T-helper 1 cell treated with Interleukin-12 subunit alpha and Interleukin-12 subunit beta and Interleukin-4 antibody, amounts not matched to agents 30 ng/mL and 1 ng/mL, for 36 hours (primary cell): ENCODE results near the gene ZGRF1. TPM values are rescaled to one million over a fixed set of nuclear protein-coding genes. Genes with fewer than 3 reads are reported as not detected.
"Not testable (repeated sequence)": the region's sequence is repeated elsewhere in the genome, so short reads cannot be mapped to it uniquely, and the experiment has no call there.

ENCODE experiments used
- intact Hi-C: fragments of 100-400 bp; cut with micrococcal nuclease; formaldehyde crosslinking; loops from one replicate; pipeline ENCODE4 v1.15.1; 2024
- total RNA-seq: library from RNA; stranded (reverse); gene quantifications from 2 replicates; pipeline ENCODE4 v1.2.3, GENCODE V29; 2022

ZGRF1 gene
- total RNA-seq, 1 donor from 2014 or later: 29.5 TPM

DNA sequence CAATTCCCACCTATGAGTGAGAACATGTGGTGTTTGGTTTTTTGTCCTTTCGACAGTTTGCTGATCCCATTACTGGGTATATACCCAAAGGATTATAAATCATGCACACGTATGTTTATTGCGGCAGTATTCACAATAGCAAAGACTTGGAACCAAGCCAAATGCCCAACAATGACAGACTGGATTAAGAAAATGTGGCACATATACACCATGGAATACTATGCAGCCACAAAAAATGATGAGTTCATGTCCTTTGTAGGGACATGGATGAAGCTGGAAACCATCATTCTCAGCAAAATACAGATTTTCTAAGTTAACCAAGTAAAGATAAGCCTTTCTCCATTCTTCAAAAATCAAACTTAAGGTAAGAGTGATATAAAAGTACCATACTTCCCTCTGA, 82.4 kb downstream of the ZGRF1 start:
- intact Hi-C loops: not testable (repeated sequence)

DNA sequence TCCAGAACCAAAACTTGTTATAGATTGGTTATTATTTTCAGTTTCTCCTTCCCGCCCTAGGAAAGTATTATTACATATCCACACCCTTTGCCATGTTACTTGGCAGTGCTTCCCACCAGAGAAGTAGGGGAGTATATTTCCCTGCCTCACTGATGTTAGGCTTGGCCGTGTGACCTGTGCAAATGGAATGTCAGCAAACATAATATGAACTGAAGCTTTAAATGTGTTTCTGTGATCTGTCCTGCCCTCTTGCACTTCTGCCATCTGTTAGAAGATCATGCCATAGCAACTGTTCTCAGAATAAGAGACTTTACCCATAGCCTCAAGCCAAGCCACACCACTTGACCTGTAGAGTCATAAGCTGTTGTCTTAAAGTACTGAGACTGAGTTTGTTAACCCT, 84.0 kb downstream of the ZGRF1 start:
- intact Hi-C loops: no loop called here

DNA sequence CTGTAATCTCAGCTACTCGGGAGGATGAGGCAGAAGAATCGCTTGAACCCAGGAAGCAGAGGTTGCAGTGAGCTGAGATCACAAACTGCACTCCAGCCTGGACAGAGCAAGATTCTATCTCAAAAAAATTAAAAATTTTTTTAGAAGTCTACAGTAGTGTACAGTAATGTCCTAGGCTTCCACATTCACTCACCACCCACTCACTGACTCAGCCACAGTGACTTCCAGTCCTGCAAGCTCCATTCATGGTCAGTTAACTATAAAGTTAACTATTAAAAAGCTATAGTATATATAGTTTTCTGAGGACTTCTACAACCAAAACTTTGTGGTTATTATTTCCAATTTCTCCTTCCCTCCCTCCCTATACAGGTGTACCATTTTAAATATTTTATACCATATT, 86.0 kb downstream of the ZGRF1 start:
- intact Hi-C loops: no loop called here

DNA sequence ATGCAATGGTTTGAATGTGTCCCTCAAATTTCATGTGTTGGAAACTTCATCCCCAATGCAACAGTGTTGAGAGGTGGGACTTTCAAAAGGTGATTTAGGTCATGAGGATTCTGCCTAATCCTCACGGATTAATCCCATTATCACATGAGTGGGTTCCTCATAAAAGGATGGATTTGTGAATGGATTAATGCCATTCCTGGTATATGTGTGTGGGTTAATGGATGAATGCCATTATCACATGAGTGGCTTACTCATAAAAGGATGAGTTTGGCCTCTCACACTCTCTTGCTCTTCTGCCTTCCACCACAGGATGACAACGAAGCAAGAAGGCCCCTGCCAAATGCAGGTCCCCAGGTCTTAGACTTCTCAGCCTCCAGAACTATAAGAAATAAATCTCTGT, 90.2 kb downstream of the ZGRF1 start:
- intact Hi-C loops: no loop called here

DNA sequence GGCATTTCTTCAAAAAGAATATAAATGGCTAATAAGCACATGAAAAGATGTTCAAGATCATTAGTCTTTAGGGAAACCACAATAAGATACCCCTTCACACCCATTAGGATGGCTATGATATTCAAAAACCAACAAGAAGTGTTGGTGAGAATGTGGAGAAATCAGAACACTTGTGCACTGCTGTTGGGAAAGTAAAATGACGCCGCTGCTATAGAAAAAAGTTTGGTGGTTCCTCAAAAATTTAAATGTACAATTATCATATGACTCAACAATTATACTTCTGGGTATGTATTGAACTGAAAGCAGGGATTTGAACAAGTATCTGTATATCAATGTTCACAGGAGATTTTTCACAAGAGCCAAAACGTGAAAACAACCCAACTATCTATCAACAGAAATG, 91.4 kb downstream of the ZGRF1 start:
- intact Hi-C loops: no loop called here

DNA sequence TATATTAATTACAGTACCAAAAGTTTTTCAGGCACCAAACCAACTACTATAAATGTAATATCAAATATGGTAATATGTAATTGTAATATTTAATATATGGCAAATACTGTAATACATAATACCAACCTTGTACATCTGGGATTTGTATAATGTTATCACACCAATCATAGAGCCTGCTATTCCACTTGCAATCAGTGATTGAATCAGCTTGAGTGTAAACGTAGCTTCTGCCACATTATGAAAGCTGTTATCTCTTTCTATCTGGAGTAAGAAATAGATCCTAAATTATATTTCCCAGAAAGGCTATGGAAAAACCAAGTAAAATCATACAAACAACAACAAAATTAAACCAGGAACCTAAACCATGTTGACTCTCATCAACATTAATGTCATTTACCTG, 96.0 kb downstream of the ZGRF1 start:
- intact Hi-C loops: no loop called here

DNA sequence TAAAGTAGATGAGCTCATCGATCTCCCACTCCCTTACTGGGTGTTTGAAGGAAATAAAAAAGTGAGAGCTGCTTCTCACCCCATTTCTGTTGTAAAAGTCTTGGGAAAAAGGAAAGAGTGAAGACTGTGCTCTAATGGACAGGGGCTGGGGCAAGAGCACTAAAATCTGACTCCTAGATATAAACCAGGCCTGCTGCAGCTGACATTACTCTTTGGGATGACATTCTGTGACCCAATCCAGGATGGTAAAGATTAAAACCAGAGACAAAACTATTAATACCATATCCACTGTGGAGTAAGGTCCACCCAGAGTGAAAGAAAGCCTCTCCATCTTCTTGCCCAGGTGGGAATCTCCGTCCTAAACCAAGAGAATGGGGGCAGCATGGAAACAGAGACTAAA, 100.6 kb downstream of the ZGRF1 start:
- intact Hi-C loops: no loop called here

DNA sequence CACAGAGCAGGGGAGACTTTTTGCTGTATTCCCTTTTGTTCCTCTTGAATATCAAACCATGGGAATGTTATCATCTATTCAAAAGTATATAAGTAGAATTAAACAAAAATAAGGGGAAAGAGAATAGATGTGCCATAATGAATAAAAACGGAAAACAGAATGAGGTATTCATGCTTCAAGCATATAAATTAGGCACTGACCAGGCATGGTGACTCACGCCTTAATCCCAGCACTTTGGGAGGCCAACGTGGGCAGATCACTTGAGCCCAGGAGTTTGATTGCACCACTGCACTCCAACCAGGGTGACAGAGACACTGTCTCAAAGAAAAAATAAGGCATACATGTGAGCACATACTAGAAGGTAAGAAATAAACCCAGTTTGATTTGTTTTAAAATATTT, 104.4 kb downstream of the ZGRF1 start:
- intact Hi-C loops: no loop called here

DNA sequence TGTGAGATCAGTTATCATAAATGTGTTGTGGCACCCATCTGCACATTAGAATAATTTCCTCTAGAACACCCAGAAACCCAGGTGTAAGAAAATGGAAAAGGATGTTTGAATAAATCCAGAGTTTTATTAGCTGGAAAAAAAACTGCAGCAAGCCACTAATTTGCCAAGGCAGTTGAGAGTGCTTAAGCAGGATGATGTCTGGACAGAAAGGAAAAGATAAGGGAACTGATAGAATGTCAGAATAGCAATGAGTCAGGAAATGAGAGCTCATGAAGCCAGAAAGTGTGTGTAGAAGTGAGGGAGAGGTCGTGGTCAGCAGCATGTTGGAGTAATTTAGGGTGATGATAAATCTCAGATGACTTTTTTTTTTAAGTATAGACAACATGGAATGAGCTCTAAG, 105.6 kb downstream of the ZGRF1 start:
- intact Hi-C loops: no loop called here

DNA sequence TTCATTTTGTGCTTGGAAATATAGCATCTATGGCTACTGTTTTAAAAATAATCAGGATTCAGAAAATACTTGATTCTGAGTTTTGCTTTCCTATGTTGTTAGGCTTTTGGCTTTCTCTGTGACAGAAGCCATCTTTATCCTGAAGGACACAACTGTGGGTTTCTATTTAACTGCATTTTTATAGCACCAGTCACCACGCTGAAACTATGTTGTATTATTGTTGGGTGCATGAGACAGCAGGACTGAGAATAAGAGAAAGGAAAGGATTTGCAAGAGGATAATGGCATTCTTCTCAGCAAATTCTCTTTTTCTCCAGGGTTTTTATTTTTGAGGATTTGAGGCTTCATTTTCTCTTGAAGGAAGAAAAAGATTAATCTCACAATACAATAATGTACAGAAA, 110.6 kb downstream of the ZGRF1 start:
- intact Hi-C loops: loop anchor here (10.0 kb wide), 1 partner anchor 1239 kb away; the partner anchor contains the start of gene CAMK2D

DNA sequence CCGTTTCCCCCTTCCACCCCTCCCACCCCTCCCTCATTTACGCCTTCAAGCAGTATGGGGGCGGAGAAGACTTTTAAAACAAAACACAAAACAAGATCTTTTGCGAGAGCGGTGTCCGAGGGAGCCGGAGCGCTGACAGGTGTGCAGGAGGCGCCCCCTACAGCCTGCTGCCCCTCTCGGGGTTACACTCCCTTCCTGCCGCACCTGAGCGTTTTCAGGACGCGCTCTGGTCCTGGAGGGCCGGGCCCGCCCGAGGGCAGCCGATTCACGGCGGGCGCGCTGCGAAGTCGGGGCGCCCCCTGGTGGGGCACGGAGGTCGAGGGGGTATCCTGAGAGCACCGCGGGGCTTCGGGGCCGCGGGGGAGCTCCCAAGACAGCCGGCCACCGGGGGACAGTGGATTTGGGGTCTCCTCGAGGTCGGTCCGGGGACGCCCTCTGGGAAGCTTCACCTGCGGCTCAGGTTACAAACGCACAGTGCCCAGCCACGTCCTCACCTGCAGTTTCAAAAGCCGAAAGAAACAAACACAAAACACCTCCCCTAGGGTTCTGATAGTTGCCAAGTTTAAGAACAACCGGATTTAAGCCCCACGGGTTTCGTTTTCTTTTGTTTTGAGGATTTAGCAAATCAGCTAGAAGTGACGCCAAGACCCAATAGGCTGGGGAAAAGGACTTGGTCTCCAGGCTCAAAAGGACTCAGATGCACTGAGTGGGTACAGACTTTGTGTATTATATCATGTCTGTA, 112.8 kb downstream of the ZGRF1 start:
- intact Hi-C loops: loop anchor here (1.0 to 10.0 kb wide), 15 partner anchors 9 to 1902 kb away; partner anchors contain the start of genes CAMK2D, LARP7, PITX2 and TIFA

DNA sequence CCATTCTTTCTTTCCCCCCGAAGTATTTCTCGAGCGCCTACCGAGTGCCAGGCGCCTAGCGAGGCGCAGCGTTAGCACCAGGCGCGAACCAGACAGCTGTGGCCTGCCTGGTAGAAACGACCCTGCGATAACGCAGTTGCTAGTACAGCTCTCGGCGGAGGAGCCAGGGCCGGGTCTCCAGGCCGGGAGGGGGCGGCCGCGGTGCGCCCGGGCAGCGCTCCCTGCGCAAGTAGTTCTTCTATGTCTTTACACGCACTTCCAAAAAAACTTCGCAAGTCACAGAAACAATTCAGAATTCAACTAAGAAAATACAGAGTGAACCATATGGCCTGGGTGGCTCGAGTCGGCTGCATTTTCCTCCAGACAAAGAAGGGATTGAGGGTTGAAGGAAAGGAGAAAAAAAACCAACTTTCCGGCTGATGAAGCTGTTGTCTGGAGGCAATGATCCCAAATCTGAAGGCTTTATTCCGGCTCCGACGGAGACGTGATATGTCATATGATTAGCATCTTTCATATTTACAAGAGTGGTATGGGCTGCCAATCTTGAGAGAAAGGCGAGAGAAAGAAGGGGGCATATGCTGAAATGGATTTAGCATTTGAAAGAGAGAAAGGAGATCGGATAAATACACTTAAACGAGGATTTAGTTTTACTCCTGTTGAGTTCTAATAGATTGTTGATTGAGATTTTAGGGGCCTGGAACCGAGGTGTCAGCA, 113.5 kb downstream of the ZGRF1 start:
- intact Hi-C loops: loop anchor here (1.0 to 10.0 kb wide), 13 partner anchors 8 to 1901 kb away; partner anchors contain the start of genes CAMK2D, LARP7, PITX2 and TIFA

DNA sequence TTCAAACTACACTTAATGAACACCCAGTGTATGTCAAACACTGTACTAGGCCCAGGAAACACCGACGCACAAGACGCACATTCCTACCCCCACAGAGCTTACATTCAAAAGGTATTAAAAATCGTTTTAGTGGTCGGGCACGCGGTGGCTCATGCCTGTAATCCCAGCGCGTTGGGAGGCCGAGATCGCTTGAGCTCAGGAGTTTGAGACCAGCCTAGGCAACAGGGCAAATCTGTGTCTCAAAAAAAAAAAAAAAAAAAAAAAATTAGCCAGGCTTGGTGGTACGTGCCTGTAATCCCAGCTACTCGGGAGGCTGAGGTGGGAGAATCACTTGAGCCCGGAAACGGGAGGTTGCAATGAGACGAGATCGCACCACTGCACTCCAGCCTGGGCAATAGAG, 114.3 kb downstream of the ZGRF1 start:
- intact Hi-C loops: loop anchor here (2.0 to 10.0 kb wide), 5 partner anchors 14 to 1900 kb away; partner anchors contain the start of genes CAMK2D, LARP7, PITX2 and ZGRF1

DNA sequence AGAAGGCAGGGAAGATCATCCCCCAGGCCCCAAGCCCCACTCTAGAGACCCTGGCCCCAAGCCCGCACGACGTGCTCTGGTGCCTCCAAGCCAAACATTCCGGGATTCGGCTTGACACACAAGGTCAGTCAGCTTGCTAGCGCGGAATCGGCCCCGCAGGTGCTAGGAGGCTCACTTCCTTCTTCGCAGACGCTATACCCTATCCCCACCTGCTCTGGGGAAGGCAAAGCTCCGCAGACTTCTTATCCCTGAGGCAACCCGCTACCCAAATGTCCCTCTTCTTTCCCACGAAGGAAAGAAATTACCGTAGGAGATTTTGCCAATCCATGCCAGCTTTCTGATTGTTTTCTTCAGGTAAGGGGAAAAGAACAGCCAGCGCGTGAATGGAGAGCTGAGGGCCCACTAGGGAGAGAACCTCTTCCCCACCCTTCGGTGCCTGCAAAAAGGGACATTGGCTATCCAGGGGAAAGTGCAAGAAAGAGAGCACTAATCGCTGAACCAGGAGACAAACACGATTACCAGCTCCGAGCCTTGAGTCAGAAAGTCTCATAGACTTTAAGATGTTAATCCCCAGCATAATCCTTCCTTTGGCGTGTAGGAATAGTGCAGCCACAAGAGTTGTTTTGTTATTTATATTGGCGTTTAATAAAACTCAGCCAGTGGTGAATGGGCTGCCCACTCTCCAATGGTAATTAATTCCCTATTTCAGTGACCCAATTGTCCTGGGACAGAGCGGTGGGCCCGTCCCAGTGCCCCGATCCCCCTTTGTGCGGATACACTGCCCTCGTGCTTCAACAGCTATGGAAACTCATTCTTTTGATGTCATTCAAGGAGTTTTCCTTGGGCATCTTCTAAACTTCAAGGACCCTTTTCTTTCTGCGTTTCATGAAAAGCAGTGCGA, 115.3 kb downstream of the ZGRF1 start:
- intact Hi-C loops: loop anchor here (2.0 to 10.0 kb wide), 5 partner anchors 13 to 1899 kb away; partner anchors contain the start of genes CAMK2D, LARP7, PITX2 and ZGRF1

DNA sequence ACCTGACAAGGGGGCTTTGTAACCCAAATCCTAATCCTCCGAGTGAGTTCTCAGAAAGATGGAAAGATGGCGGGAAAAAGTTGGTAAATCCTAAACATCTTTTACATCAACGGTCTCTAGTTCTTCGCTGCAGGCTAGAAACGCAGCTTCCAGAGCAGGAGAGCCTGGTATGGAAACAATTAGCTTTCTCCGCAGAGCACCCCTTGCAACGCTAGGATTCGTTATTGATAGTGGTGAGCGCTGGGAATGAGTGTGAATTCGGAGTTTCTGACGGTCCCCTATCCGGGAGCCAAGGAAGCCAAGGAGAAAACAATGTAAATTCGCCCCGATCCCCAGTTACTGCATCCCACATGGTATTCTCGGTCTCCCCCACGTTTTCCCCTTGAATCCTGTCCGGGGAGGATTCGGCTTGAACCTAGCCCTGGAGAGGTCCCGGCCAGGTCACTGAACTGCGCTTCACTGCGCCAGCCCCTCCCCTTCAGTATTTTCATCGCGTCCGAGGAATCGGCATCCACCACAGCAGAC, 116.0 kb downstream of the ZGRF1 start:
- intact Hi-C loops: loop anchor here (5.0 to 10.0 kb wide), 3 partner anchors 187 to 1898 kb away; partner anchors contain the start of genes CAMK2D and PITX2

DNA sequence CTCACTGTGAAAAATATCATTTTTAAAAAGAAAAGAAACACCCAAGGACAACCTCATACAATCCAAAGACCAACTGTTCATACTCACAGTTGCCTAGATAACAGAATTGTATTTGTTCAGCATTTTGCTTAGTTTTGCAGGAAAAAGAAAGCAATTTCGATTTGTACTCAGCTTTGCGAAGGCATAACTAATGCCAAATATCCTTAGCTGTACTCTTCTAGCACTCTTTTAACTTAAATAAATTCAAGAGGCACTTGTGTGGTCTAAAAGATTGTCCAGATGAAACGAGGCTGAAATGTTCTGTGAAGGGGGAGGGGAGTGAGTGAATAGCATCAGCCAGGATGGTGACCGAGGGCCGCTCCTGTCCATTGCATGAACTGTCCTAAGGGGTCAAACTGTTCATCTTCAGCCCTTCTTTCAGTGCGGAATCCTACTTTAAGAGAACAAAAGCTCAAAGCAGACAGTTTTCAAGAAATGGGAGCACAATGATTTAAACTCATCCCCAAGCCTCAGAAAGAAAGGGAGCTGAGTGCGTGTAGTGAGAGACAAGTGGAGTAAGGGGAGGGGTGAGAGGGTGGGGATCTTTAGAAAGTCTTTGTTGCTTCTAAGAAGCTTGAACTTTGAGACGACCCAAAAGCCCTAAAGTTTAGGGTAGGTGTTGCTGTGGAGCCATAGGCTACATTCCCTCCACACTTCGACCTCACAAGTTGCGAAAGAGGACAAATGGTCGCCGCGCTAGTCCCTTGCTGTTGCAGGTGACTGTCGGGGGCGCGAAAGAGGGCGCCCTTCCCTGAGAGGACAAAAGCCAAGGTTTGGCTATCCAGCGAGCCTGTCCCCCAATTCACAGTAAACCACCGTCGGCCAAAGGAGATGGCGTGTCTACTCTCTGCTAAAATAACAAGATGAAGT, 116.8 kb downstream of the ZGRF1 start:
- intact Hi-C loops: loop anchor here (5.0 to 10.0 kb wide), 3 partner anchors 187 to 1898 kb away; partner anchors contain the start of genes CAMK2D and PITX2

DNA sequence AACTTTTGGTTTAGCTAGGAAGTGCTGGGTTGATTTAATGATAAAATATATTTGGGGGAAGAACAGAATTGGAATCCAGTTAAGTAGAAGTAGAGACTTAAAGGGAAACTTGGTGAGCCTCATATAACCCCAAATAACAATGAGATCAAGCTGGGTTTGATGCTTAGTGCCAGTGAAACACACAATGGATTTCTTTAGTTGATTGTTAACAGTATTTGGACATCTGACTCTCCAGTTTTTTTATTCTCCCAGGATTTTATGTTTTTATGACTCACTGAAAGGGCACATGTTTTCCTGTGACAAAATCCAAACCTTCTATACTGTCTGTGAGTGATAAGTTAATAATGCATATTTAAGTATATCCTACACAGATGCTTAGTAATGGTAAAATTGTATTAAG, 118.0 kb downstream of the ZGRF1 start:
- intact Hi-C loops: no loop called here

DNA sequence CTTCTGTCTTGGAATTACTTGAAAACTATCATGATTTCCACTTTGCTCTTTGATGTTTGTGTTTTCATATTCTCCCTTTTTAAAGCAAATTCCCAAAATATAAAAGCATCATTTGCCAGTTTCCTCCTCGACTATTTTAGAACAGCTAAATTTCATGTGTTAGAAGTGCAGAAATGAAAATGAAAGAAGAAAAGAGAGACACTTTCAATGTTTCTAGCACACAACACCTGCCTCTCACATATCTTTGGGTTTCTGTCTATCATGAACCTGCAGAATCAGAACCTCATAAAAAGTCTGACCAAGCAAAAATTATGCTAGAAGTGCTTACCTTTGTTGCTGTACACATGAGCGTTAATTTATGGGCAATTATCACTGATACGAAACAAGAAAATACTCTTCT, 118.8 kb downstream of the ZGRF1 start:
- intact Hi-C loops: no loop called here

DNA sequence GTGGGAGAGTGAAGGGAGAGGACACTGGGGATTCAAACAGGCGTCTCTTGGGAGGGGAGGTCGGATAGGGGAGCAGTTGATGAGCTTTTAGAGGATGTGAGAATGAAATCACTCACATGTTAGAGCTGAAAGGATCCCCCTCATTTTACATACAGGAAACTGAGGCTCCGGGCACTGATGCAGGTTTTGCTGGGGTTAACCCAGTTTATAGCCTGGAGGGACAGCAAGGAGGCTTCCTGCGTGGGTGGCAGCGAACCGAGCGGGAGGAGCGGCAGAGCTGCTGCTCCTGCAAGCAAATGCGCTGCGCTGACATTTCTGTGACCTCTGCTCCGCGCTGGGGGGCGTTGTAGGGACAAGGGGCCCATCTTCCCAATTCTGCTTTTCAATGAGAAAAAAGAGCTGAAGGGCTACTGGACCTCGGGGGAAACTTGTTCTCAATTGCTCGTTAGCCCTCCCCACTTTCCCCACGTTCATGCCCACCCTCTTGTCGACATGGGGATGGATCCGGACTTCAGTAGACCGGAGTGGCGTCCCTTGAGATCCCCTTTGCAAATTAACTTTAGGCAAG, 119.6 kb downstream of the ZGRF1 start:
- intact Hi-C loops: no loop called here
